NK-92 (cell line): ENCODE data around the gene DIPK2A.

Experiments used
- DNase-seq: peaks from one replicate; lab custom pipeline; 2025; ENCODE audit not compliant: unreplicated experiment; lab: John Stamatoyannopoulos, UW

Gene DIPK2A, protein sequence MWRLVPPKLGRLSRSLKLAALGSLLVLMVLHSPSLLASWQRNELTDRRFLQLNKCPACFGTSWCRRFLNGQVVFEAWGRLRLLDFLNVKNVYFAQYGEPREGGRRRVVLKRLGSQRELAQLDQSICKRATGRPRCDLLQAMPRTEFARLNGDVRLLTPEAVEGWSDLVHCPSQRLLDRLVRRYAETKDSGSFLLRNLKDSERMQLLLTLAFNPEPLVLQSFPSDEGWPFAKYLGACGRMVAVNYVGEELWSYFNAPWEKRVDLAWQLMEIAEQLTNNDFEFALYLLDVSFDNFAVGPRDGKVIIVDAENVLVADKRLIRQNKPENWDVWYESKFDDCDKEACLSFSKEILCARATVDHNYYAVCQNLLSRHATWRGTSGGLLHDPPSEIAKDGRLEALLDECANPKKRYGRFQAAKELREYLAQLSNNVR

DNA sequence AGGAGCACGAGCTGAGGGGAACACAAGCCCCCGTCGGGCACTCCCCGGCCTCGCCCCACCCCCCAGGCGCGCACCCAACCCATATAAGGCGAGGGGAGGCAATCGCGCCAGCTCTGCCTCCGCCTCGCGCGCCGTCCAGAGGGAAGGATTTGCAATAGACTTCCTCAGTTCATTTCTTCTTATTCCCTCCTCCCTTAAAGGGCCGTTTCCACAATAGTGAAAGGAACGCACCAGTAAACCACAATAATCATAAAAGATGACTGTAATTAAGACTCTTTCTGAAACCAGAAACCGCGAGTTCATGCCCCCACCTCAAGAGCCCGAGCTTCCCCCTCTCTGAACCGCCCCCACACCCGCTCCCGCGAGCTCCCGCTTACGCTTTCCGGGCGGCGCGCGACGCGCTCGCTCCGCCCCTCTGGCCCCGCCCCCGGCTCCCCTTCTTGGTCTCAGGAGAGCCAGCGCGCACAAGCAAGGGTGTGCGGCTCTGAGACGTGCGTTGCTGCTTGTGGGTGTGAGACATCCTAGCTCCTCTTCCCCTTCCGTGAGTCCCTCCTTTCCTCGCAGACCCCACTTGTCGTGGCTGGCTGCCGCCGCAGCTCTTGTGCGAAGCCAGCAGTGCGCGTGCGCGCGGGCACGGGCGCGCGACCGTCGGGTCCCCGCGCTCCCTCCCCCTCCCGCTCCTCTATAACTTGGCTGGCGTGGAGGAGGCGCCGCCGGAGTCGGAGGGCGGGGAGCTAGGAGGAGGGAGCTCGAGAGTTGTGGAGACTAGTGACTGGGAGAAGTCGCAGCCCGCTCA lies at the start of gene DIPK2A:
DIPK2A (plus strand) TSS at position 465 of the 796 bp plus-strand sequence. CDS start 510 bp downstream, outside the sequence.
- DNase-seq, result peak; percentile 69

GRCh38 chr3:143924522-143925285 lies 46.9 kb upstream of the DIPK2A start:
- DNase-seq, result no peak

DNA sequence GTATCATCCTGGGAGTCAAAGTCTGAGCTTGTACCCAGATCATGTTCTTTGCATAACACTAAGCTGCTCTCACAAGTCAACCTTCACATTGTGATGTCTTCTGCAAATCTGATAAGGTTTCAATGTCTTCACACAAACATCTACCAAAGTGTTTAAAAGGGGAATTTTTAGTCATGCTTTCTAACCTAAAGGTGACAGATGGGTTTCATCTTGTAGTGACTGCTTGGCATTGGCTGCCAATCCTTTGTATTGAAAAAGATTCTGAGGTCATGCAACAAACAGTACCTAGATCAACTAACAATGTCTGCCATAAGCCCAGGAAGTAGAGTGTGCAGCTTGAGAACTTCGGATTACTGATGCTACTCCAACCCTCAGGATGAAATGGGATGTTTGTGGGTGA lies 43.6 kb upstream of the DIPK2A start:
- no peak for DNase-seq

DNA sequence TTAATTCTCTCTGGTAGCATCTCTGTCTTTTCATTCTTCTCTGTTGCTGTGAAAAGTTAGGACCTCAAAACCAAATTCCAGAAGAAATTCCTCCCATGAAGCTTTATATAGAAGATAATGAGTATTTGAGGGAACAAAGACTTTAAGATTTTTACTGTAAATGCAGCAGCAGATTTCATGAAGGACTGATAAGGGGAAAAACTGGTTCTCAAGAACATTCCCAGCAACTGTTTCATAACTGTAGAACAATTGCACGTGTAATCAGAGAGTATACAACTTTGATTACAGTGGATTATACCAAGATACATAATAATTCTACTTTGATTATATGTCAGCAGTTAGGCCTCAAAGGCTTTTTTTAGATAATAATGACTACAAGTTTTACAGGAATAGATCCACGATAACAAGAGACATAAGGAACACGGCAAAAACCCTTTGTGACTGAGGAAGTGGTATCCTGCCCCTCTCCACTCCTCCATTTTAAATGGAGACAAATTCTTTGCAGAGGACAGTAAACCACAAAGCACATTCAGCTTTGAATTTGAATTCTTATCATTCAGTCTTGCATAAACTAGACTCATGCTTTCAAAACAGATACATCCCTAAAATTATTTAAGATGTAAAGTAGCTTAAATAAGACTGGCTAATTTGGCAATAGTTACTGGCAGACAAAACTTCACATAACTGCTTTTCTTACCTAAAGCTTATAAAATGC lies 42.9 kb upstream of the DIPK2A start:
- no peak for DNase-seq

DNA sequence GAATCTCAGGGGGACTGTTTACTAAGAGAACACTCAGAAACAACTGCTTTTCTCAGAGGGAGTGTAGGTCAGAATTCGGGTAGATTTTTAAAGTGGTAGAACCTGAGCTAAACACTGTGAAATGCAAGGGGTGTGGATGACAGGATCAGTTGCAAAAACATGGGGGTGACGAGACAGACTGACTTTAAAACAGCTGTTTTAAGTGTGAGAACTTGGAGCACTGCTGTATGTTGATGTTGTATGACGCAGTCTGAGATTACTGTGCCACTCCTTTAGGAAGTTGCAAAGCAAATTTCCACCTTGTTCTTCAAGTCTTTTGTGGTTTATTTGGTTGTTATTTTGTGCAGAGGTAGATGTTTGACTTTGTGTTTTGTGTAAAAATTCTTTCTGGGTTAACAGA lies 36.8 kb upstream of the DIPK2A start:
- DNase-seq, result no peak

GRCh38 chr3:143935678-143936077 lies 35.9 kb upstream of the DIPK2A start:
- DNase-seq, result no peak

GRCh38 chr3:143950810-143951209 lies 20.8 kb upstream of the DIPK2A start:
- no peak for DNase-seq

DNA sequence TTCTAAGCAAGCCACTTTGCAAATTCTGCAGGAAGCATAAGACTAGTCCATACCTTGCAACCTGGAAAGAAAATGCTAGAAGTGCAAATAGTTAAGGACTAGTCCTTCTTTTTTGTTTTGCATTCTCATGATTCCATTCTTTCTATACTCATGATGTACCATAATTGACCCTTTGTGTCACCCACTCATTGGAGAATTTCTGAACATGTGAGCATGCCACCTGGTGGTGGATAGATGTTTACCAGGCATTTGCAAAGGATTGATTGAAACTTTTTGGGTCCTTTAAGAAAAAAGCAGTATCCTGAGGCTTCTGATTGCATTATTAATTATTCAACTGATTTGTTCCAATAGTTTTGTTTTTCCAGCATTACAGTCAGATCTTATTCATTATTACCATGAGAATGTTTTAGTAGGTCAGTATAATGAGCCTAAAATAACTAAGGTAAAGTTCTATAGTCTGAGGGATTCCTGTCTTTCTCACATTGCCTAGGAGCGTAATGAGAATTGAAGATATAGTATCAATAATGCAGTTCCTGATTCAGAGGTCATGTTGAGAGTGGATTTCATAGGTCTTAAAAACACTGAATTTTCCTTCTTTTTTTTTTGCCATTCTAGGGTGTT lies 20.2 kb upstream of the DIPK2A start:
- no peak for DNase-seq

- no peak for DNase-seq
These were observed 19.0 kb upstream of the DIPK2A start for GRCh38 chr3:143952569-143953072.

DNA sequence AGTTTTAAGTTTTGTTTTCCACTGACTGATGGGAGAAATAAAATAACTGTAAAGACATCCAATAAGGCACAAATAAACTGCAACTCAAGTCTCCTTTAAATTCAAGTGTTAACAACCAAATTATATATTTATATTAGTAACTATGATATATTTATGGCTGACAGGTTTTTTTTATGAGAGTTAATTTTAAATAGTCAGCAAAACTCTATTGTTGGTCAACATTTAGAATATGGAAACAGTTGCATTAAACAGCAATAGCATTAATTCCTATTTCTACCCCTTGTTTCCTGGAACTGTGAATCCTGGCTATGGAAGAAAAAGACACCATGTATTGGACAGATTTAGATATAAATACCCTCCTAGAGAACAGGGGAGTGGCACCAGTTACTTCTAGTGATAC lies 16.5 kb upstream of the DIPK2A start:
- no peak for DNase-seq

DNA sequence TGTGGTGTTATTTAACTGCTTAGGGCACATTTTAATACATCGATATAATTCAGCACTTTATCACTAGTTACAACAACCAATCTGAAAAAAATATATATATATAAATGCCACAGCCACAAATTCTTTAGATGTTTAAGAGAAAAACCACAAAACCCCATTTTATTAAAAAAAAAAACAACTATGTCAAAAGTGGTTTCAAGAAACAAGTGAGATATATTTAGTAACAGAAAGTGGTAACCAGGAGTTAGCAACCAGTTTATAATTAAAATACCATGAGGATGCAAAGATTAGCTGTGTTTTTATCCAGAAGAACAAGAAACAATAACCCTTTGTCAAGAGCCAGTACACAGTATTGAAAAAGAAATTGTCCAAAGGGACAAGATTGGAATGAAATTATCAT lies 14.8 kb upstream of the DIPK2A start:
- no peak for DNase-seq

DNA sequence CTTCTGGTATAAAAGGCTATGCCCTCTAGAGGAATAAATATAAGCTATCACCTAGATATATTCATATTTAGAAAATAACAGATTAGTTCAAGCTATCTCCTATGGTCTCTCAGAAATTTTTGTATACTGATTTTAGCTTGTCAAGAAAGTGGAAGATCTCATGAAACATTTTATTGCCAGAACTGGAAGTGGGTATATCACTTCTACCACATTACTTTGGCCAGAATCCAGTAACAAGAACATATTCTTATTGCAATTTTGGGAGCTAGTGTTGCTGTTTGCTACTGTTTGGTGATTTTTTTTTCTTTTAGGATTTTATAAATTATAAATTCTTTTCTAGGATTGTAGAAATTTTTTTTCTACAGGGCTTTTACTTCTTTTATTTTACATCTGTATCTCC lies 14.2 kb upstream of the DIPK2A start:
- no peak for DNase-seq

DNA sequence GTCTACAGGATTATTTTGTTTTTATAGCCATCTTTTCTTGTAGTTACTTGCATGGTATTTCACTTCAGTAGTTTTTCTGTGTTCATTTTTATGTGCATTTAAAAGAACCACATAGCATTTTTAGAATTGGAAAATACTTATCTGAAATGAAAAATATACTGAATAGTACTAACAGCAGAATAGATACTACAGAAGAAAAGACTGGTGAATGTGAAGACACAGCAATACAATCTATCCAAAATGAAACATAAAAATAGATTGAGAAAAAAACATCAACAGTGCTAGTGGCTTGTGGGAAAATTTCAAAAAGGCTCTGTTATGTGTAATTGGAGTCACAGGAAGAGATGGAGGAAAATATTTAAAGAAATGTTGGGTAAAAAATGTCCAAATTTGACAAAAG lies 12.7 kb upstream of the DIPK2A start:
- DNase-seq, result no peak

DNA sequence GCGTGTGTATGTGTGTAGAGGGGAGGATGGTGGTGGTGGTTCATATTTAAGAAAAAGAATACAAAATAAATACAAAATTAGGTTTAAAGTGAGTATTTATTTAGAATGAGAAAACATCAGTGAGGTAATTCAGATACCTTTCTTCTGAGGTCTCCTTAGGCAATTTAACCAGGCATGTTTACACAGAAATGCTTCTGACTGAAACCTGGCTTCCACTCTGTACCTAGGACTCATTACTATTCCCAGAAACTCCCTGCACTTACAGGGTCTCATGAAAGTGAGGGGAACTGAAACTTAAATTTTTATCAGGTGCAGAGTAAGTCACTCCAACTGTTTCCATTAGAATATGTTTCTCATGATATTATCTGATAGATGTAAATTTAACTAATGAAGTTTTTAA lies 10.3 kb upstream of the DIPK2A start:
- no peak for DNase-seq

DNA sequence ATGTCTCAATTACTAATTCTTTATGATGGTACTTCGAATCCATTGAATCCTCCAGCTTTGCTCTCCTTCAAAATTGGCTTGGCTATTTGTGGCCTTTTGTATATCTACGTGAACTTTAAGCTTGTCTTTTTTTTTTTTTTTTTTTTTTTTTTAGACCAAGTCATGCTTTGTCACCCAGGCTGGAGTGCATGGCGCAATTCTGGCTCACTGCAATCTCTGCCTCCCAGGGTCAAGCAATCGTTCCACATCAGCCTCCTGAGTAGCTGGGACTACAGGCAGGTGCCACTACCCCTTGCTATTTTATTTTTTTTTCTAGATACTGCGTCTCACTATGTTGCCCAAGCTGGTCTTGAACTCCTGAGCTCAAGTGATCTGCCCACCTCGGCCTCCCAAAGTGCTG lies 7.7 kb upstream of the DIPK2A start:
- no peak for DNase-seq

- DNase-seq, result no peak
These were observed 757 bp upstream of the DIPK2A start for GRCh38 chr3:143970773-143971358.

- DNase-seq, result no peak
These were observed 507 bp downstream of the DIPK2A start for GRCh38 chr3:143972155-143972504.

DNA sequence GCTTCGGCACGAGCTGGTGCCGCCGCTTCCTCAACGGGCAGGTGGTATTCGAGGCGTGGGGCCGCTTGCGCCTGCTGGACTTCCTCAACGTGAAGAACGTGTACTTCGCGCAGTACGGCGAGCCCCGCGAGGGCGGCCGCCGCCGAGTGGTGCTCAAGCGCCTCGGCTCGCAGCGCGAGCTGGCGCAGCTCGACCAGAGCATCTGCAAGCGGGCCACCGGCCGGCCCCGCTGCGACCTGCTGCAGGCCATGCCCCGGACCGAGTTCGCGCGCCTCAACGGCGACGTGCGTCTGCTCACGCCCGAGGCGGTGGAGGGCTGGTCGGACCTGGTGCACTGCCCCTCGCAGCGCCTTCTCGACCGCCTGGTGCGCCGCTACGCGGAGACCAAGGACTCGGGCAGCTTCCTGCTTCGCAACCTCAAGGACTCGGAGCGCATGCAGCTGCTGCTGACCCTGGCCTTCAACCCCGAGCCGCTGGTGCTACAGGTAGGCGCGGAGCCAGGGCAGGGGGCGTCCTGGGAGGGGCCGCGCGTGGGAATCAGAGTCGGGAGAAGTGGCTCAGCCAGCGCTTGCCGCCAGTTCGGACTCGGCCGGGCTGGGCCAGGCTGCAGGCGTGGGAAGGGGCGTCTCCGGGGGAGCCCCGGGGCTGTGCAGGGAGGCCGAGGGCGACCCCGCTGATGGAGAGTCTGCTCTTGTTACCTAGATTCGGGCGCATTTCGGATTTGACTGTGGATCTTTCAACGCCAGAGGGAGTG lies 1.1 kb downstream of the DIPK2A start:
- no peak for DNase-seq
